RWPE1 (cell line): Measurements from ENCODE around the gene HCLS1.

Source experiments
- CTCF ChIA-PET: fragments of 350-600 bp; sonication (Branson Sonifier 250); formaldehyde crosslinking; extraction: SDS; loops from one replicate; lab custom pipeline; 2021; lab: Yijun Ruan, JAX
- POLR2A ChIA-PET: fragments of 400-600 bp; formaldehyde crosslinking; extraction: SDS; loops from one replicate; lab custom pipeline; 2020; ENCODE audit warnings: antibody characterized with exemption; ENCODE audit not compliant: low non-redundant PET; lab: Yijun Ruan, JAX
- DNase-seq: peaks from one replicate; pipeline ENCODE4 v3.0.0; 2012; ENCODE audit warnings: low spot score
- H3K27ac ChIP-seq: fragments of 450-650 bp; 2 replicates; pipeline ENCODE4 v1.5.1; 2017
- CTCF ChIP-seq: fragments of 450-650 bp; conservative IDR thresholded peaks from 2 replicates; pipeline ENCODE4 v1.5.1; 2017; ENCODE audit warnings: low read depth, mild to moderate bottlenecking

HCLS1 gene

GRCh38 chr3:121592856-121593702 is 67.6 kb downstream of the HCLS1 start, which contains the start of gene FBXO40:
Gene FBXO40, plus strand, starts transcription at chr3:121593379. Its CDS starts 27,197 bp downstream, at chr3:121620576.
- no peak for DNase-seq
- ChIA-PET POLR2A (no interaction called here), CTCF (no interaction called here)
- H3K27ac ChIP-seq: no peak within 1 kb of the TSS
- TF ChIP-seq CTCF: no peak

- TF ChIP-seq CTCF: no peak
- DNase-seq: no peak
- POLR2A ChIA-PET: no interaction called here
- CTCF ChIA-PET: no interaction called here
- H3K27ac ChIP-seq: no peak overlapping the region
Observed at GRCh38 chr3:121584418-121584817, 76.3 kb downstream of the HCLS1 start.

GRCh38 chr3:121581691-121582090 is 79.0 kb downstream of the HCLS1 start:
- CTCF ChIA-PET: interaction anchor here (1.0 kb wide), 1 partner anchor 21 kb away, joined by 3 read pairs; no protein-coding TSS in a partner anchor
- TF ChIP-seq CTCF: no peak
- H3K27ac ChIP-seq: no peak overlapping the region
- DNase-seq: no peak
- POLR2A ChIA-PET: no interaction called here
